GM12872 (cell line): ENCODE data around the gene LRRC46.

Experiments
- CTCF ChIP-seq: IDR thresholded peaks from 3 replicates; pipeline ENCODE4 v1.5.1; 2011; ENCODE audit warnings: low read depth, mild to moderate bottlenecking, low read length, moderate library complexity; ENCODE audit not compliant: insufficient read depth

The LRRC46 gene

GRCh38 chr17:47867813-47868533 lies 36.5 kb downstream of the LRRC46 start:
- TF ChIP-seq CTCF = no peak

GRCh38 chr17:47869114-47869513 lies 37.6 kb downstream of the LRRC46 start:
- TF ChIP-seq CTCF = no peak

- TF ChIP-seq CTCF = no peak
Observed at GRCh38 chr17:47870056-47870455, 38.6 kb downstream of the LRRC46 start.

- TF ChIP-seq CTCF = no peak
Observed at GRCh38 chr17:47871048-47871447, 39.6 kb downstream of the LRRC46 start.

GRCh38 chr17:47872019-47872650 lies 40.7 kb downstream of the LRRC46 start:
- TF ChIP-seq CTCF = no peak

GRCh38 chr17:47872651-47873161 lies 41.2 kb downstream of the LRRC46 start:
- no peak for TF ChIP-seq CTCF

- no peak for TF ChIP-seq CTCF
Observed at GRCh38 chr17:47873200-47874090, 42.0 kb downstream of the LRRC46 start.
